SKM-1 (cell line): ENCODE measurements around the gene KL.

Source experiments
- DNase-seq: peaks from one replicate; lab custom pipeline; 2025; ENCODE audit not compliant: unreplicated experiment; lab: John Stamatoyannopoulos, UW

KL gene

DNA sequence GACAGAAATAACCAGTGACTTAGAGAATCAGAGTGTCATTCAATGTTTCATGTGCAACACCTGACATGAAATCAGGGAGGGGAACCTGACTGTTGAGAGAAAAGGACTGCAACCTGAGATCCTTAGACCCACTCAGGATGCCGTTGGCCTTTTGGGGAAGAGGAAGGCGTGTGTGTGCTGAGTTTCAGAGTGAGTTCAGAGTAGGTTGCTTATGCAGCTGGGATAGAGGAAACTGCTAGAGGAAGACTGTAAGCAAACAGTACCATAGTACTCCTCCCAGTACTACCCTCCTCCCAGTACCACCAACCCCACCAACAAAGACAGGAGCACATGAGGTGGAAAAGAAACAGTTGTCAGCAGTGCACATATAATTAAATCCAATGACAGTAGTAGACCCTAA lies 63.7 kb downstream of the KL start:
- DNase-seq = peak; percentile 7

DNA sequence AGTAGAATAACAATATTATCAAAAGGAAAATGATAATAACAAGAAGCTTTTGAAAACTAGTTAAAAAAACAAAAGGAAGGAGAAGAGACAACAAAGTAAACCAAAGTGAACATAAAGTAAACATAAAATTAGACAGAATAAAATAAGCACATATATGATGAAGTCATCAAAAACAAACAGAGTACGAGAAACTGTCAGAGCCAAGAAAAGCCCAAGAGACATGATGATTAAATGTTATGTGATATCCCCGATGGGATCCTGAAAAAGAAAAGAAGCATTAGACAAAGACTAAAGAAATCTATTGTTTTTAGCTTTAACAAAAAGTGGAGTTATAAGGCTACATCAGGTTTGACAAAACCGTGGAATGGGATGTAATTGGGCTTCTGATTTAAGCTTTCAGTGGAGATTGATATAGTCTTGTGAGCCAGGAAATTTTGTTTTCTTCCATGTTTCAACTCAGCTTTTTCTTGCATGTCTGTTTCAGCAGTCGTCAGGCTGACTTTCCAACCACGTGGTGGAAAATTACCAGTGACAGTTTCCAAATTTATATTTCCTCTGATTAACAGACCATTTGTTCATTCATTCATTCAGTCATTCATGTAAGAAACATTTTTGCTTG lies 64.9 kb downstream of the KL start:
- DNase-seq = no peak

DNA sequence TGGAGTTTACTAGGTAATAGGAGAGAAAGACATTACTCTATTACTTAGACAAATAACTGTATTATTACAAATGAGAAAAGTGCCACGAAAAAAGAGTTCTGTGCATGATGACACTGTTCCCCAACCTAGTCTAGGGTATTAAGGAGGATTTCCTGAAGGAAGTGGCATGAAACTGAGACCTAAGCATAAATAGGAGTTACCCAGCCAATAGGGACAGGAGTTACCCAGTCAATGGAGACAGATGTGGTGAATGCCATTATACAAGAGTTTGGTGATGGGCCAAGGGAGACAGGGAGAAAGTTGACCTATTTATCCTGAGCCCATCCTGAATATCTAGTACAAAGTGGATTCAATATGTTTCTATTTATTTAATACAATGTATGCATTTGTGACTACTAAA lies 65.4 kb downstream of the KL start:
- DNase-seq = no peak

DNA sequence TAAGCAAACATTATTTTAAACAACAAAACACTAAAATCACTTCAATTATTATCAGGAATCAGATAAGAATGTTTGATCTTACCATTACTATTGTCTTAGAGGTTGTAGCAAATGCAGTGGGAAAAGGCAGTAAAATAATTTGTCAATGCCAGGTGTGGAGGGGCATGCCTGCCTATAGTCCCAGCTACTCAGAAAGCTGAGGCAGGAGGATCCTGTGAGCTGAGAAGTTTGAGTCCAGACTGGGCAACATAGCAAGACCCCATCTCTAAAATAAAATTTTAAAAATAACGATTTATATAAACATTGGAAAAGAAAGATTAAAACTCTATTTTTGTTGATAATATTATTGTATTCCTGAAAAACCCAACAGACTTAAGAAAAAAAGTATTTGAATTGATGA lies 66.8 kb downstream of the KL start:
- no peak for DNase-seq

DNA sequence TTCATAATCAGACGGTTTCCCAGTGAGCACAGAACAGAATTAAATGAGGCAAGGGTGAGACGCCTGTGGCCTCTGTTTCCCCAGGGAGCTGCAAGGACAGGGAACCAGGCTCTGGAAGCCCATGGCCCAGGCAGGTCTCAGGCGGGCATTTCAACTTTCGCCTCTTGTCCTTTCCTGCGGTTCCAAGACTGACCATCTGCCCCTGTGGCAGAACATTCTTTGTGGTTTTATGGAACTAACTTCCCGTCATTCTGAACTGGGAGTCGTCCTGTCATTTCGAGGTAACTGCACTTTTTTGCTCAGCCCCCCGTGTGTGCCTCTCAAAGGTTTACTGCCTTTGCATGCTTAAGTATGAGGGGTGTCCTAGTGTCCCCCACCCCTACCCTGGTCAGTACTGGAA lies 70.9 kb downstream of the KL start:
- DNase-seq = no peak

DNA sequence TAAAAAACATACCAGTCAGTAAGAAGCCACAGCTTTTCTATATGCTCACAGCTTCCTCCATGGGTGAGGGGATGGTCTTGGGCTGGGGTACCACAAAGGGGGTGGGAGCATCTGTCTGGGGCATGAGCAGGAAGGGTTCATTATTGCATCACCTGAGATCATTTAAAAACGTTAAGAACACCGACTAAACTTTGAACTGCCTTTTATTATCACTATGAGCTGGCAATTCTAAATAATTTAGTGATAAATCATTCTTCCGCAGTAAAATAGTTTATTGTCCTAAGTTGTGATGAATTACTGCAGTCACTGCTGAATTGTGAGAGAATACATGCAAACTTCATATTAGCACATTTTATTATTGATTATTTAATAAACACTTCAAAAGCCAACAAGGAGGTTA lies 71.6 kb downstream of the KL start:
- DNase-seq = no peak

DNA sequence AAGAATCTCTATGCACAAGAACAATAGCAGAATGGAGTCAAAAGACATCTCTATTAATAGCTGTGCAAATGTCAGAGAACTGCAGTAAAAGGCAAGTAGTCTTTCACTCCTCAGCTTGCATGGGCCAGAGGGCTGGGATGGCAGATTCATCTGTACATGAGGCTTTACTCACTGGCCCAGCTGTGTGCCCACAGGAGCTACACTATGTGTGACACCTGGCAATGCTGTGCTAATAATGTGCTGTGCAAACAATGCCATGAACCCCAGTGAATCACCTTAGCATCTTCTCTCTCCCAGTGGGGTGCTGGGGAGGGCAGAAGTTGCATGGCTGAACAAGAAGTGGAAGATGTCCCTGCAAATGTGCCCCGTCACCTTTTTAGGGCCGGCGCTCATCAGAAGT lies 73.1 kb downstream of the KL start:
- no peak for DNase-seq

DNA sequence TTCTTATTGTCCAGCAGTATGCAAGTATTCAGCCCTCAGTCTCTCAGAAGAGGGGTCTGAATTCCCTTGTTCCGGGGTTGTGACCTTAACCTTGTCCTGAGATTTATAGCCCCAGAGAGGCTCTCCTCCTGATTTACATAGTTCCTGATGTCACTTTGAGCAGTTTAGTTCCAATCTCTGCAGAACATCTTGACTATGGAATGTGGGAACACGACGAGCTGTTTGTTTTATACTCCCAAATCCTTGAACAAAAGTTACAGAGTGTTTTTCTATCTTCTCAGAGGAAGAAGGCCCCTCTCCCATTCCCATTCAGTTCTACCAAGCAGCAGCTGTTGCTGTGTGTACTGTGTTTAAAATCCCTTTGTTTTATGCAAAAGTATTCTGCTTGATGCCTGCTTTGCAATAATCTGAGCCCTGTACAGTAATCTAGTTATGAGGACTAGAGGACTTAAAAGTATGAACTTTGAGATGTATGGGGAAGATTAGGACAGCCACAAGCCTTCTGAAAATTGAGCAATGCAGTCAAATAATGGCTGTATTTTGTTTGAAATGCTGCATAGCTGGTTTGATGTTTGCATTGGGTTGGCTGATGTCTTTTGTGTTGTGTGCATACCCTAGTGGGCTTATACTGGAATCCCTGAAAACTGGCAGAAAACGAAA lies 74.7 kb downstream of the KL start:
- DNase-seq = no peak

DNA sequence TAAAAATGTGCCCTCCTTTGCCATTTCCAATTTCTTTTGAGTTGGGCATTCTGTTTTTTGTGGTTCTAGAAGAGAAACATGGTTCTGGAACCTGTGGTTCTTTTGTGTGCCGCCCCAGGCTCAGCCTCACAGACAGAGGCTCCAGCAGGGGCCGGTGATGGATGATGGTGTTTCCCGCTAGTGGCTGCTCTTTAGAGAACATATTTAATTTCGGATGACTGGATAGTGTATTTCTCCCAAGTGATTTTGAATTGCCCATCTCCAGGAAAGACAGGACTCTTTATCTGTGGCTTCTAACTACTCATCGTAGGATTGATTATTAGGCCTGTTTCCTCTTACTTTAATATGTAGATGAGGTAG lies 75.2 kb downstream of the KL start:
- no peak for DNase-seq

DNA sequence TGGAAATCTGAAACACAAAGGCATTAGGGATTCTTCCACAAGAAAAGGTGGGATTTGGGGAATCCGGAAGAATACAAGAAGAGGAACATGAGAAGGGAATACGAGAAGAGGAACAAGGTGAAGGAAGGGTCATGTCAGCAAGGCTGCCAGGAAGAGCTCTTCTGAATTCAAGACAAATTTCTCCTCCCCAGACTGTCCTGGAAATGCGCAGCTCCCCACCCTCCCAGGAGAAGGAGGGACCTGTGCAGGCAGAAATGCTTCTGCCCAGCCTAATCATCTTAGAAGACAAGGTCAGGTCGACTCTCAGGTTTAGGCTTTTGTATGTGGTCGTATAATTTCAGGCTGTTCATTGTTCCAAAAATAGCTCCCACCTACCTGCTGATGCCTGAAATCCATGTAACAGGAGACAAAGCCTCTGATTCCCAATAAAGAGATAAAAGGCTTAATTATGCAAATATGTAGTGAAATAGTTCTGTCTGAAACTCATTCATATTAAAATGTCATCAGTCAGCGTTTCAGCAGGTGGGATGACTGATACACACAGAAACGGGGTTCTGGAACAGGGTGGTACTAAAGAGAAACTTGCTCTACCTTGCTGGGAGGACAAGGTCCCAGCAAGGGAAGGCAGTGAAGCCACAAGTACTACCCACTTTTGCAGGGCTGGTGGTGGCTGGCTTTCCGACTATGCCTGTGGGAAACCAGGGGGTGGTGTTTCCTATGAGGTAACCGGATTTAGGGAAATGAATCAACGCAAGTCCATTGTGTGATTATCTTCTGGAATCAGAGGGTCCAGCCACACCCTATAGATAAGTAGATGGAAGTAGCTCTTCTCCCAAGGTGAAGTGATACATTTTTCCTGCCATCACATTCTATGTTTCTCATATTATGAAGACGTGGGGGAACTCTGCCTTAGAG lies 76.1 kb downstream of the KL start:
- no peak for DNase-seq

DNA sequence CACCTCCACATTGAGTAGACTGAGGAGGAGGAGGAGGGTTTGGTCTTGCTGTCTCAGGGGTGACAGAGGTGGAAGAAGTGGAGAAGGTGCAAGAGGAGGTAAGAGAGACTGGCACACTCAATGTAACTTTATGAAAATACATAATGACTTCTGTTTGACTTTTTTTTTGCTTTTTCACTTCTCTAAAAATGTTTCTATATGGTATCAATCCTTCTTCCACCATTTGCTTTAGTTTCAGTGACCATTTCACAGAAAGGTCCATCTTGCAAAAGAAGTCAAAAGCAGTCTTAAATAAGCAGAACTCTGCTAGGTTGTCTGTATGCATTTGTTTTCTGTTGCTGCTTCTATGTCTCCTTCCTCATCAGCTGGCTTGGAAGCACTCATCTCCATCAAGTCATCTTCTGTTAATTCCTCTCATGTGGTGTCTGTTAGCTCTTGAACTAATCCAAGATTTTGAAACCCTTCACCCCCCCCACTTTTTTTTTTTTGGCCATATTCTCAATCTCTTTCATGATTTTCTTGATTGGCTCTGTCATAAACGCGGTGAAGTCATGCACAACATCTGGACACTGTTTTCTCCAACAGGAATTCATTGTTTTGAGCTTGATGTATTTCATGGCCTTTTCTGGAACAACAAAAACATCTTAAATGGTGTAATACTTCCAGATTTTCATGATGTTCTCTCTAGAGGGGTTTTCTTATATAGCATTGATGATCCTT lies 80.8 kb downstream of the KL start:
- no peak for DNase-seq

DNA sequence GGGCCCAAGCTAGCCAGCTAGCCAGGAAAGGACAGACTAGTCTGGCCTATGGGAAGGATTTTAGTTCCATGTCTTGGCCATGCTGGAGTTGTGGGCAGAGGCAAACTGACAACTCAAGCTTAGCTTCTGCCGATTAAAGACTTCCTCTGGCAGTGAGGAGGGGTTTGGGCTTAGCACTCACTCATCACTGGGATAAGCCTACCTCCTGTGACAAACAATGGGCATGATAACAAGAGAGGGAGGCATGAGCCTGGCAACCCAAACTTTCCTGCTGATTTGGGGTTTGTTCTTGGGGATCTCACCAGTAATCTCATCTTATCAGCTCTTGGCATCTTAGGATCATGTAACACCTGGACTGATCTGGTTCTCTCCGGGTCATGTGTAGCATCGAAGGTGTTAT lies 83.6 kb downstream of the KL start:
- no peak for DNase-seq

DNA sequence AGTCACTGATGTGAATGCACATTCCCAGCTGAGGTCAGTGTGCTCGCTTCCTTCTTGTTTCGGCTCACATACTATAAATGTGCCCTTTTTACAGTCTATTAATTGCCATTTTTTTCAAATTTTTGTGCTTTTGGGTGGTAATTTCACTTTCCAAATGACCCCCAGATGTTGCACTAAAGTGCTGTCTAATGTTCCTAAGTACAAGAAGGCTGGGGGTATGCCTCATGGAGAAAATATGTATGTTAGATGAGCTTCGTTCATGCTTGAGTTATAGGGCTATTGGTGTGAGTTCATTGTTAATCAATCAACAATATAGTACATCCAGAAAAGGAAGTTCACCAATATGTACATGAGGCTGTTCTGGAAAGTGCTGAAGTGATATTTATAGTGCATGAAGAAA lies 84.7 kb downstream of the KL start:
- DNase-seq = no peak

DNA sequence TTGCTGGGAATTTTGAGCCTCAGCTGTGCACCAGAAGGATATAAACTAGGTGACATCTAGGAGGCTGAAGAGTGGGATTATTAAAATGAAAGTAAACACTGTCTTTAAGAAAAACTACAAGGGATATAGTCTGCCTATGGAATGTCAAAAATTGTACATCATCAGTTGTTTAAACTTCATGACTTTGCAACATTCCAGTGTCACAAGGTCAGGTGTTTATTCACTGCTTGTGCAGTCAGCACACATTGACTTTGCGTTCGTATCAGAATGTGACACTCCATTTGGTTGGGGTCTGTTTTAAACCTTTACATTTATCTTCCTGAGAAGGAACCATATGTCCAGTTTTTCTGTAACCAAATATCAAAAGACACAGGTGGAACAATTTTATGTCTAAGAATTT lies 85.6 kb downstream of the KL start:
- no peak for DNase-seq

DNA sequence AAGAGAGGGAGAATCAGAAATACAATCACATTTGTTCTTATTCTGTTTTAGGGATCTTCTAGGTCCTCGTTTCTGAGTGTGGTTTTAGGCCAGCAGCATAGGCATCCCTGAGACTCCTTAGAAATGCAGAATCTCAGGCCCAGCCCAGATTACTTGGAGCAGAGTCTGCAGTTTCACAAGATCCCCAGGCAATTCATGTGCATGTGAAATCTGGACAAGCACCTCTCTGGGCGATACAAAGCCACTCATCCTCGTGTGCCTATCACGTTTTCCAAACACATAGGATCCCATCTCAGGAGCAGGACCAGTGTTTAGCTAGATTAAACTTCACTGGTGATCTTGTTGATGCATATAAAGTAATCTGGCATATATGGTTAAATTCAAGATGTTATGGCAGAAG lies 87.2 kb downstream of the KL start:
- DNase-seq = no peak

DNA sequence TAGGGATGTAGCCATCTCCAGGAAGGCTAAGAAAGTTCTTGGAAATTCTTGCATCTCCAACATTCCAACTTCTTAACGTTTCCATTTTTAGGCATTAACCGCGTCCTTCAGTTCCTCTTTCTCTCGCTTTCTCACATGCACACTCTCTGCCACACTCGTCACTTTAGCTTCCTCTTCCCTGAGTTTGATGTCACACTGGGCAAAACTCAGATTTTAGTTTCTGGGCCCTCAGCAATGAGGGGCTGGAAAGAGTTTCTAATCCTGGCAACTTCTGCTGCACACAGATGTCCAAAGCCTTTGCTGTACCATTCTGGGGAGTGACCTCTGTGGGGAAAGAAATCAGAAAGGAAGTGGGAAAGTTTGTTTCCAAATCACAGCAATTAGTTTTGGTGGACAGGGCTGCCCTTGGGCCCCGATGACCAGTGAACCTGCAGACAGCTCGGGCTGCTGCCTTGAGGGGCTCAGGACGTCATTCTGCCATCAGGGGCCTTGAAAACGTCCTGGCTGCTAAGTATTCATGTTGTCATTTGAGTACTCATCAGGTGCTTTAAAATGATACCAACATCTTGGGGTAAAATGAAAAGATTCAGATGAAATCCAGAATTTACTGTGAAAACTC lies 89.3 kb downstream of the KL start:
- DNase-seq = peak; percentile 13

DNA sequence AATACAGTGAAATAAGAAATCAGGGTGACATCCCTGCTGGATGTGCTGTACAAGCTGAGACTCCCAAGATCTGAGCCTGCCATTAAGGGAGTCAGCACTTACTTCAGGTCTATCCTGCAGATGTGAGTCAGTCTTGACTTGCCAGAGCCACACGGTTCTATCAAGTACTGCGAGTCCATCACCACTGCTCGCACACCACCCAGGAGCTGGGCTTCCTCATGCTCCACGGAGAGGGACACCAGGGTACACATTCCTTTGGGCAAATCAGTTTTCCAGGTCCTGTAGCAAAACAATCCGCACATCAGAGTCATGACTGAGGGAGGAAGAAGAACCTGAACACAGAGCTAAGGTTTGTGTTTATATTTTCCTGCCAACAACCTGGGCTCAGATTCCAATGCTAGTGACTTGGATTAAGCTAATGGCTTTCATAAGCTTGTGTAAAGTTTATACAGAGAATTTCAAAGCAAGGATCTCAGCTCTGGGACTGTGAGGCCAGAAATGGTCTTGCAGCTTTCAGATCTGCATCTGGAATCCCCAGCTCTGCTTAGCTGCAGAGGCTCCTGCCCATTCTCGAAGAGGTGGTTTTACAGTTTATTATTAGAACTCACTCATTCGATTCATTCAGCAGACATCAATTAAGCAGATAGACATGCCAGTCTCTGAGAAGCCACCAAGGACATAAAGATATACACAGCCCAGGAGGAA lies 90.6 kb downstream of the KL start:
- DNase-seq = no peak

DNA sequence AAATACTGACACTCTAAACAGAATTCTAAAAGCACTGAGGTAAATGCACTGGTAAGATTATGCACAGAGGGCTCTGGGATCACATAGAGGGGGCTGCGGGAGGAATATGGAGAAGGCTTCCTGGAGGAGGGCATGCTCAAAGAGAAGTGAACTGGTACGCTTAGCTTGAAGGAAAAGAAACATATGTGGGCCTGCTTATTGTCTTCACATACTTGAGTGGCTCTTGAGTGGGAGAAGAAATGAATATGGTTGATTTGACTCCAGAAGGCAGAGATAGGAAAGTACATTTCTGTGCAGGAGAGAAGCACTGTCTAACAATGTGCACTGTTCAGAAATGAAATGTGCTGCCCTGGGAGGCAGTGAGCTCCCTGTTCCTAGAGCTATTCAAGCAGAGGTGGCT lies 91.1 kb downstream of the KL start:
- DNase-seq = no peak

DNA sequence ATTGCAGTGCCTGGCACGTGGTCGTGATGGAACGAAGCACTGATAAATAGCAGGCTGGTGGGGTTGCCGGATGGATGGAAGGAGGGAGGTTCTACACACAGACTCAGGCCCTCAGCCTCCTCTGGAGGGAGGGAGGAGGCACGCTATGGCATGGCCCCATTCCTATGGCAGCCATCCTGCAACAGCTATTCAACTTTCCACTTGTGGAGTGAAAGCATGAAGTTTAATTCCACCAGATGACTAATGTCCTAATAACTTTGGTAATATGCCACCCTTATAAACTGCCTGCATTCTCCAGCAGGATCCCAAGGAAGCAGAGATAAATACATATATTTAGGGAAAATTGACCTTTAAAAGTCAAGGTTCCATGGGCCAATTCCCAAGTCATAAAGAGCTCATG lies 92.4 kb downstream of the KL start:
- no peak for DNase-seq

DNA sequence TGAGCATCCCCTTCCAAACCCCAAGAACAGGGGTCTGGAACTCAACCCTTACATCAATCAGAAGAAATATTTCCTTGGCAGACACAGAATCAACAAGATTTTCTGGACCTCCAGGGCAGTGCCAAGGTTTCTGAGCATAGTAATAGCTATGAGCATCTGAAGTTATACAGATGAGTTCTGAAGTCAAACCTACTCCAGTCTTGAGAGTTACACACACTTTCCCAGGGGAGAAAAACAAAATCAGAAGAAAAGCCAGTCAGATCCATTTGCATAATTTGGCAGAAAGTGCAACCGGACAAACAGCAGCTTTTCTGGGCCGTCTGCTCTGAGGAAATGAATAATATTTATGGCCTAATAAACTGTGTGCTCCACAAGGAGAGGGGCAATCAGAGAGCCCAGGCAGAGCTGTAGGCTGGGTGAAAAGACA lies 93.1 kb downstream of the KL start:
- DNase-seq = no peak

DNA sequence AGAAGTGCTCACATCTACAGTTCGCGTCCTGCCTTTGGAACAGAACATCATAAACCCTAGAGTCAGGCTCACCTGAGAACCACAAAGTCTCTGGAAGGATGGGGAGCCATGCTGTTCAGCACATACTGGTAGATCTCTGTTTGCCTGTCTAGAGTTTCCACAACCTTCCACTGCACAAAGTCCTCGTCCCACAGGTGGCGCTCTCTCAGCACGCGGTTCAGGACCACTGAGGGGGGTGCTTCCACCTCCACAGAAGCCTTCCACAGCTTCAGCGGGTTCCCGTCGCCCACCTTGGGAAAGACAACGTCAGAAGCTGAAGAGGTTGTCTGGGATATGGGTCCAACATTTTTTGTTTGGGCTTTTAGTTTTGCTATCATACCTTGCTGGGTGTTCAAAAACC lies 93.6 kb downstream of the KL start:
- DNase-seq = no peak
